D721Med (cell line): ENCODE data around the gene UAP1L1.

ENCODE experiments used
- DNase-seq: peaks from one replicate; pipeline ENCODE4 v3.0.0; 2011; ENCODE audit warnings: low spot score; ENCODE audit not compliant: insufficient read length
- FAIRE-seq: peaks from 2 replicates; lab custom pipeline; 2011; peaks lifted over from hg19 to GRCh38; lab: Jason Lieb, UNC
- CTCF ChIP-seq: IDR thresholded peaks from 2 replicates; pipeline ENCODE4 v1.5.1; 2012; ENCODE audit warnings: mild to moderate bottlenecking, control low read depth; ENCODE audit not compliant: insufficient read depth; ENCODE audit errors: missing control alignments

The UAP1L1 gene

DNA sequence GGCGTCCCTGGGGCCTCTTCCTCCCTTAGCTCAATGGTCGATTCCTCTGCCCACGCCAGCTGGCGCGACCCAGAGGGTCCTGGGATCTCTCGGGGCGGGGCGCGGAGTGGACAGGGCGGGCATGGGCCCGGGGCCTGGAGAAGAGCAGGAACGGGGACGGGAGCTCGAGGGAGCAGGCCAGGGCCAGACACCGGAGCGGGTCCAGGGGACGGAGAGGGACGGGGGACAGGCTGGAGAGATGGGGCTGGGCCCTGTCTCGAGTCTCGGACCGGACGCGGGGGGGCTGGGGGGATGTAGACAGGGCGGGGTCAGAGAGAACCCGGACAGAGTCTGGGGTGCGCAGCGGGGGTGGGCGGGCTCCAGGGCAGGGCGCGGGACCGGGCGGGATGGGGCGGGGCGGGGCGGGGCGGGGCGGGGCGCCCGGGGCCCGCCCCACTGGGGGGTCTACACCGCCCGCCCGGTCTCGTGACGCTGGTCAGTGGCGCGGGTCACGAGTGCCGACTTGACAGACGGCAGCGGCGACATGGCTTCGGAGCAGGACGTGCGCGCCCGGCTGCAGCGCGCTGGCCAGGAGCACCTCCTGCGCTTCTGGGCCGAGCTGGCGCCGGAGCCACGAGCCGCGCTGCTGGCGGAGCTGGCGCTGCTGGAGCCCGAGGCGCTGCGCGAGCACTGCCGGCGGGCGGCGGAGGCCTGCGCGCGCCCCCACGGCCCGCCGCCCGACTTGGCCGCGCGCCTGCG is at the start of gene UAP1L1:
Gene UAP1L1 (plus strand): TSS at position 508 of the 738 bp plus-strand sequence. CDS start 16 bp downstream, at position 524.
- DNase-seq (no peak), FAIRE-seq (no peak)
- TF ChIP-seq CTCF, result no peak

GRCh38 chr9:137028263-137029057 is 48.9 kb upstream of the UAP1L1 start:
- no peak for DNase-seq
- FAIRE-seq, result no peak
- TF ChIP-seq CTCF, result peak; percentile 48

DNA sequence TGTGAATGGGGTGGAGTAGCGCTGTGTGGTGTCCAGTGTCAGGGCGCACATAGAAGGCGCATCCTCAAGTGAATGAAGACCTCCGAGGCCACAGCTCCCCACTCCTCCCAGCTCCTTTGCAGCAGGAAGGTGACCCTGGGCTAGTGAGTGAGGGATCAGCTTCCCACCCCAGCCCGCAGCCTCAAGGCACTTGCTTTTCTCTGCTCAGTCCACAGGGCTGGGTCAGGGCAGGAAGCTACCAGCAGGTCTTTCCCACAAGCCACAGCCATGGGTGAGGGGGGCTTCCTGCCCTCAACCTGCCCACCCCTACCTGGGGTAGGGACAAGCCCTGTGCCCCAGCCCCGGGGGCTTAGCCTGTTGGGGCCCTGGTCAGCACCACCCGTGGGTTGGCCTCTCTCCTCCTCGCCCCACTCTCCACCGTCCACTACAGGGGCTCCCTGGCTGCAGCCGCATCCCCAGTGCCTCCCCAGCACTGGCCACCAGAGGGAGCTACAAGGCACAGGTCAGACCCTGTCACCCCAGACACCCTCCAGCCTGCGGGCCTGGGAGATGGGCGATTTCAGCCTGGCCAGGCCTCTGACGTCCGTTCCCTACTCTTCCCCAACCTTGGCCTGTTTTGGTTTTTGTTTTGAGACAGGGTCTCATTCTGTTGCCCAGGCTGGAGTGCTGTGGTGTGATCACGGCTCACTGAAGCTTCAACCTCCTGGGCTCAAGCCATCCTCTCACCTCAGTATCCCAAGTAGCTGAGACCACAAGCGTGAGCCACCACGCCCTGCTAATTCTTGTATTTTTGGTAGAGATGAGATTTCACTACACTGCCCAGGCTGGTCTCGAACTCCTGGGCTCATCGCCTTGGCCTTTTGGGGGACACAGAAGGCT is 48.0 kb upstream of the UAP1L1 start:
- FAIRE-seq (no peak), DNase-seq (no peak)
- peak; percentile 76 for TF ChIP-seq CTCF

GRCh38 chr9:137030006-137030405 is 47.3 kb upstream of the UAP1L1 start:
- FAIRE-seq (no peak), DNase-seq (no peak)
- no peak for TF ChIP-seq CTCF

- FAIRE-seq, result no peak
- TF ChIP-seq CTCF, result no peak
- no peak for DNase-seq
Measured at GRCh38 chr9:137030538-137031527, 46.5 kb upstream of the UAP1L1 start.
